HG02852 (cell line): ENCODE data around the gene CLASP2.
"Not testable (repeated sequence)": the region's sequence is repeated elsewhere in the genome, so short reads cannot be mapped to it uniquely, and the experiment has no call there.

Source experiments
- ATAC-seq: cut with Tn5 transposase; IDR thresholded peaks from one replicate; pipeline ENCODE4 v1.9.1; 2021; ENCODE audit warnings: mild to moderate bottlenecking, moderate library complexity; ENCODE audit not compliant: unreplicated experiment

Gene CLASP2

DNA sequence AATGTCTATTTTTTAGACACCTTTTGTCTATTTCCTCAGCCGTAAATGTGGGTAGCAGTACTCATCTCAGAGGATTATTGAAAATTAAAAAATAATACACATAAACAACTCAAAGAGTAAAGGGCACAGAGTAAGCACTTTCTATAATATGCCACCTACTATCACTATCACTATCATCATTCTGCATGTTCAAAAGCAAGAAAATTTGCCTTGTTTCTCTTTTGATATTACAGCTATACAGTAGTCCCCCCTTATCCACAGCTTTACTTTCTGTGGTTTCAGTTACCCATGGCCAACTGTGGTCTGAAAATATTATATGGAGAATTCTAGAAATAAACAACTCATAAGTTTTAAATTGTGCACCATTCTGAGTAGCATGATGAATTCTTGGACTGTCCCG is 27.7 kb downstream of the CLASP2 start:
- ATAC-seq, result no peak

DNA sequence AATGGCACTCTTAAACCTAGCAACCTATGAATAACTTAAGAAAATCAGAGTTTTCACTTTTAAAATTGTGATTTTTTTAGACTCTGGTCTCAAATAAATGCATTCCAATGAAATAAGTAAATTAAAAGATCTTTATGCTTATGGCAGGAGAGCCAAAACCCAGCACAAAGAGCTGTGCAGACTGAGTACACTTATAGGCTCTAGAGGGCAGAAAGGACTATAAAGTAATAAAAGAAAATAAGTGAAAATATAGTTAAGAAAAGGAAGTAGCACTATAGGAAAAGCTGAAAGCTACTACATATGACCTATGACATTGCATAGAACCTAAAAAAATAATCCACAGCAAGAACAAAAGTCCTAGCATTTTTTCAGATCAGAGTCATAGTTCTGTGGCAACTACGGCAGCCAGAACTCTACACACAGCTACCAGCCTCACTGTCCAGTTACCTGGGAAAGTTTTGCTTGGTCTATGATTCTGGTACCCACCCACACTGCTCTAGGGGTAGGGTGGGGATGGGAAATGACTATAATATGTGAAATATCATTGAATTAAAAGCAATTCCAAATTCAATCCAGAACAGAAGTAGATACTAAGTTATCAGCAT is 30.5 kb downstream of the CLASP2 start:
- ATAC-seq, result no peak

DNA sequence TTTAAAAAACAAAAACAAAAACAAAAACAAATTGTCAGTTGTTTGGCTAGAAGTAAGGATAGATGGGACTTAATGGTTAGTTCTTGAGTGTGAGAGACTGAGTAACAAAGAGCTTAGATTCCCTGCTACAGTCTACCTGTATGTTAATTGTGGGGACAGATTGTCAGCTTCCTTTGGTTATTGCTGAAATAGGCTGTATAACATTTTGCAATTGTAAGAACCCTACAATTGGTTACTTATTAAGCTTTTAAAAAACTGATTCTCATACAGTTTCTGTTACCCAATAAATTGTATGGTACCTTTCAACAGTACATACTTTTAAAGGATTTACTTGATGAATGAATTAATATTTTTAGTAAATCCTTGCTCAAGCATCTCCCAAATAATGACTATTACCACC is 35.3 kb downstream of the CLASP2 start:
- no peak for ATAC-seq

- no peak for ATAC-seq
Observed at GRCh38 chr3:33681667-33682066, 36.4 kb downstream of the CLASP2 start.

DNA sequence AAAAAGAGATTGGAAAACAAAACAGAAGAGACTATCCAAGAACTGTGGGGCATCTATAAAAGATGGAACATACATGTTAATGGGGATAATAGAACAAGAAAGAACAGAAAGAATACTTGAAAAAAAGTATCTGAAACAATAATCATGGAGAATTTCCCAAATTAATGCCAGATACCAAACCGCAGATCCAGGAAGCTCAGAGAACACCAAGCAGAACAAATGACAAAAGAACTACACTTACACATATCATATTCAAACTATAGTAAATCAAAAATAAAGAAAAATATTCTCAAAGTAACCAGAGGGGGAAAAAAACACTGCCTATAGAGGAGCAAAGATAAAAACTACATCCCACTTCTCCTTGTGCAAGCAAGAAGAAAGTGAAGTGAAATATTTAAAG is 40.0 kb downstream of the CLASP2 start:
- ATAC-seq, result no peak

GRCh38 chr3:33673436-33673835 is 44.6 kb downstream of the CLASP2 start:
- ATAC-seq, result not testable (repeated sequence)

DNA sequence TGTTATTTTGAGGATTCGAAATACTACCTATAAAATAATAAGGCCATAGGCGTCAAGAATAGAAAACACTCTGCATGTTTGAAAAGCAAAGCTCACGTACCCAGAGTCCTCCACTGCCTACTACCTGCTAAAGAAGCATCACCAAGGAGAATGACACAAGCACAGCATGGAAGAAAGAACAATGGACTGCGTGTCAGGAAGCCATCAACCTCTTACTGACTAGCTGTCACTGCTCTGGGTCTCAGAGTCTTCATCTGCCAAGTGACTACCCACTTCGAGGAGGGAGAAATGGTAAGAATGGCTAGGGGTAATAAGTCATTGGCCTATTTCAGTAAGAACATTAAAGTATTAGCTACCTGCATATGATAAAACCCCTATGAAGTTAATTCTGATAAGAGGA is 49.4 kb downstream of the CLASP2 start:
- ATAC-seq, result no peak

DNA sequence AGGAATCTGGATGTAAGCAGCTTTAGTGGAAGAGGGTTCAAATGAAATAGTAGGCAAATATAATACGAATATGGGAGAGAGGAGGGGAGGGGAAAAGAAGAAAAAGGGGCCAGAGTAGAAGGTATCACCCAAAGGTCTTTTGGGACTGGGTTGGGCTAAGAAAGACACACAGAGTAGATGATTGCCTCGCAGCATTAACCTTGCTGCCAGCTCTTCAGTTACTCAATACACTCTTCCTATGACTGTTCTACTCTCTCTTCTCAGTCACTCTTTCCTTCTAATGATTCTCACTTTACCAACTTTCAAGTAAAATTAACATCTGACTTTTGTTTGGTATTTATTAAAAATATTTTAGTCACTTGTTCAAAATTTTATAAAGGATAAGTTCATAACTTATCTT is 52.8 kb downstream of the CLASP2 start:
- no peak for ATAC-seq

DNA sequence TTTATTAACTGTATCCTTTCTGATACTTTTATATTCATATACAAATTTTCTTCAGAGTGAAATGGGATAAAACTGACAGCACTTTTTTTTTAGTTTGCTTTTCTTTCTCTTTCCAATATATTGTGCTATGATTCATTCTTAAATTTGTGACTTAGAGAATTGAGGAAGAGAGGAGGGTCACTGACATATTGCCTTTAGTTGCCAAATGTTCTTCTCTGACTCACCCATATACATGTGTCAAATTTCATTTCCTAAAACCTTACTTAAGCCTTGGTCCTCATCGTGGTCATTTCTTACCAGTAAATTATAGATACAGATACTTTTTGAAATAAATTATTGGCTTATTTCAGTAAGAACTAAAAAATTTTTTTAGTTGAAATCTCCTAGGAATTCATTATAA is 53.9 kb downstream of the CLASP2 start:
- no peak for ATAC-seq

DNA sequence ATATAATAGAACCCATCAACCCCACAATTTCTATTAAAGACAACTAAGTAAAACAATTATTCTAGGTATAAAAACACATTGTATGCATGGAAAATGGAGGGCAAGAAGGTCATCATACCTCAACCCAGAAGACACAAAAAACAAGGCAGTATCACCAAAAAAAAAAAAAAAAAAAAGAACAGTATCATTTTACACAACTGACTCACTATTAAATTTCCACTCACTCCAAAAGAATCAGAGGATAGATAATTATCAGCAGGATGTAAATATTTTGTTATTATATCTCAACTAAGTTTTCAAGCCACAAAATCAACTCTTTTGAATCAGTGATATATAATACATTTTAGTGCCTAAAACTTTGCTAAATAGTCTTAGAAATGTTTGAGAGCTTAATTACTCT is 55.0 kb downstream of the CLASP2 start:
- ATAC-seq, result no peak

DNA sequence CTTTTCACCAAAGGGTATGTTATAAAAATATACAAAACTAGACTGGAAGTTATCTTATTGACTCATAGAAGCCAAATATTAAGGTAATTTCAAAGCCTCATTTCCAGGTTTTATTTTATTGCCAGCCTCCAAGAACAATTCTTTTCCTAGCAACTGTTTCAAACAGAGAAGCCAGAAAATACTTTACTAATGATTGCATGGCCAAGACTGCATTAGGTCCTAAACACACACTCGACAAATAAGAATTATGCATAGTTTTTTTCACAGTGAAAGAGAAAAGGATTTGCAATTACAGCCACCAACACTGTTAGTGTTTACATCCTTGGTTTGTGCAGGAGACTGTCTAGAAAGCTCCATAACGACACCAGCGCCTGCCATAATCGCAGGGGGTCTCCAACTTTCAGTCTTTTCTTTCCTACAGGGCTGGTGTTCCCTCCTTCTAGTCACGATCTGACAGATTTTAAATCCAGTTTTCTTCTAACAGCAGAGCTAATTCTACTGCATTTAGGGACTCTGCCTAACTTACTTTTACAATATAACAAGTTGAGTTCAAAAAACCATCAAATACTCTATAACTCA is 58.1 kb downstream of the CLASP2 start:
- no peak for ATAC-seq

DNA sequence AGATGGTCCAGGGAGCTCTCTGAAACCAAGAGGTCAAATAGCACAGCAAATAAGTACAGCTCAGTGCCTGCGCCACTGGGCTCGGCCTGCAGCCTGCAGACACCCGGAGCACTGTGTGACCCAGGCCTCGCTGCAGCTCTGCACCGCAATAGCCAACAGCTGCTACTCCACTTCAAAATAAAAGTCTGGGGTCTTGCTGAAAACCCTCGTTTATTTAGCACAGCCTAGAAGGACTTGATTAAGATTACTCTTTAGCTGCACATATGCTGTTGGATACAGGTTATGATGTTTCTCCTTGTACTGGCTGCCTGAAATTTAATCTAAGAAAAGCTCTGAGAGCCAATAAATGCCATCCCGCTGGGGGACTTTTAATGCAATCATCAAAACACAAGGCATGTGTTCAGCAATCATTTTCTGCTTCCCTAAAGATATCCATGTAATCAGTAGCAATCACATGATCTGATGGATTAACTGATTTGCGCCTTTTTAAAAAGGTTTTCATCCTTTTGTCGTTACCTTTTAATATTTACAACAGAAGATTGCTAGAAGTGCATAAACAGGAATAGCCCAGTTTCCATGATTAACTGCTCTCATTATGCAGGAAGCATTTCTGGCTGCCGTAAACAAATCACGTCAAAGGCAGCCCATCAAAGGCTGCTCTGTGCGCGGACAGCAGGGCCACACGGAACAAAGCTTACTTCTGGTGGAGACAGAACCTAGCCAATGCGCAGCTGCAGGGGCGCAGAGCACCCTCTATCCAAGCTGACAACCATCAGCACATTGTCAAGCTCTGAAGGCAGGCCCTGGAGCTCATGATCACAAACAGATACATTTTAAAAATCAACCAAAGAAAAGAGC is 58.8 kb downstream of the CLASP2 start:
- peak; percentile 85 for ATAC-seq

- ATAC-seq, result peak; percentile 13
Observed at GRCh38 chr3:33658621-33658990, 59.4 kb downstream of the CLASP2 start.

GRCh38 chr3:33658039-33658438 is 60.0 kb downstream of the CLASP2 start:
- ATAC-seq, result no peak

DNA sequence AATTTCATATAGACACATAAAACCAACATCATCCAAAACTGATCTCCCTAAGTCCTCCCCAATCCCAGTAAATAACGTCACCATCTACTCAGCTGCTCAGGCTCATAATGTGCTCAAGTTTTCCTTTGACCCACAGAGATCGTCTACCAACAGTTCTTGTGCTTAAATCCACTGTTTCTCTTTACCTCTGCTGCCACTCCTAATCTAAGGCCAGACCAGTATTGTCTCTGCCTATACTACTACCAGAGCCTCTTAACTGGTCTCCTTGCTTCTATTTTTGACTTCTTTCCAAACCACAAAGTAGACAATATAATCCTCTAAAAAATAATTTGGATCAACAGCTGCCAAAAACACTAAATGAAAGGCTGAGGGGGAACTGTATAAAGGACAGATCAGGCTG is 65.3 kb downstream of the CLASP2 start:
- ATAC-seq, result no peak

GRCh38 chr3:33651101-33651500 is 67.0 kb downstream of the CLASP2 start:
- ATAC-seq, result not testable (repeated sequence)

- no peak for ATAC-seq
Observed at GRCh38 chr3:33650495-33650894, 67.6 kb downstream of the CLASP2 start.

DNA sequence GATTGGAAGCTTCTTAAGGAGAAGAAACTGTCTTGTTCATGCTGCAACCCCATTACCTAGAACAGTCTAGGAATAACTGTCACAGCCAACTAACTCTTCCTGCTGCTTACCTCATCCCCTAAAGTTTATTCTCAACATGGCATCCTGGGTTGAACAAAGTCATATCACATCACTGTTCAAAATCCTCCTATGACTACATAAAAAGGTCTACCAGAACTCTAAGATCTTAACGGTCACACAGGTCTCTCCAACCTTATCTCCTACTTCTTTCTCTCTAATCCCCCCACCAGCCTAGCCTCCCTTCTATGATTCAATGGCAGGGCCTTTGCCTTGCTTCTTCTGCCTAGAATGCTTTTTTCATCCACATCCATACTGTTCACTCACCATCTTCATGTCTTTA is 69.3 kb downstream of the CLASP2 start:
- ATAC-seq, result no peak

- ATAC-seq, result no peak
Observed at GRCh38 chr3:33646406-33646805, 71.6 kb downstream of the CLASP2 start.

DNA sequence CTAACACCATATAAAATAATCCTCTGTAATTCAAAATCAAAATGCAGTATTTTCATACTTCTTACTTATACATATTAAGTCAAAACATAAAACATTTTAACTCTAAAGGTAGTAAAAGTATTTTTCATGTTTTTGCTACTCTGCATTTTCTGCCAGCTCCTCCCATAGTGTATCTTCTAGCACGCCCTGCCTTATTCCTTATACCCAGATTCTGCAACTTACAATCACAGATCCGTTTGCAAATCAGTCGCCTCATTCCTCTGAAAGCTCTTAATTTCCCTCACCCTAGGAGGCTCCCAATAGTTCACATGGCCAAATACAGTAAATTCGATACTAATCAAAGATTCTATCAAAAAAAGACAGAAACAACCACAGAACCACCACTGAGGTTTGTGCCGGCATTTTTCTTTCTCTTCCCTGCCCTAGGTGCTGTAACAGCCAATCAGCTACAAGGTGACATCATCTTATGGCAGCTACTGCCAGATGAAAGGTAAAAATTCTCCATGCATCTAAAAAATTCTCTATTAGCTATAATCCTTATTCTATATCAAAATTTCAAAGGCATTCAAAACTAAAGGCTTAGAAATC is 72.9 kb downstream of the CLASP2 start:
- no peak for ATAC-seq

GRCh38 chr3:33644582-33644981 is 73.5 kb downstream of the CLASP2 start:
- no peak for ATAC-seq

- ATAC-seq, result no peak
Observed at GRCh38 chr3:33642806-33643205, 75.2 kb downstream of the CLASP2 start.
